Ovary (tissue), 9 donors: ENCODE data around the gene ALDH9A1. TPM values are rescaled to one million over a fixed set of nuclear protein-coding genes. Genes with fewer than 3 reads are reported as not detected.
"Not testable (repeated sequence)": the region's sequence is repeated elsewhere in the genome, so short reads cannot be mapped to it uniquely, and the experiment has no call there.

Experiments
- DNase-seq, 5 donors: peaks; one replicate each; pipeline ENCODE4 v3.0.0-alpha.2; 2019 to 2020
- H3K27ac ChIP-seq, 2 donors: fragments of 200-600 bp; one replicate each; pipeline versions ENCODE4 v1.5.1 to v1.8.0; 2019 to 2022
- H3K27me3 ChIP-seq: fragments of 200-600 bp; one replicate; pipeline ENCODE4 v1.8.0; 2022
- H3K36me3 ChIP-seq: fragments of 200-600 bp; sonication (generic); one replicate; pipeline ENCODE4 v1.5.1; 2019
- H3K4me1 ChIP-seq: one replicate; pipeline ENCODE4 v1.8.1; 2013; ENCODE audit warnings: mild to moderate bottlenecking, moderate library complexity; ENCODE audit not compliant: insufficient read depth
- H3K4me3 ChIP-seq: fragments of 200-600 bp; sonication (generic); one replicate; pipeline ENCODE4 v1.5.1; 2017
- H3K9me3 ChIP-seq, 2 donors: fragments of 200-600 bp in 1 of 2; sonication (generic) in 1 of 2; one replicate each; pipeline versions ENCODE4 v1.5.1 to v1.8.1; 2013 to 2019; ENCODE audit warnings: mild to moderate bottlenecking in 1 of 2, moderate library complexity in 1 of 2
- EP300 ChIP-seq: sonication (generic); formaldehyde crosslinking; IDR thresholded peaks from one replicate; pipeline ENCODE4 v1.6.1; 2017; ENCODE audit warnings: antibody characterized with exemption
- POLR2A ChIP-seq: fragments of 450-650 bp; IDR thresholded peaks from one replicate; pipeline ENCODE4 v1.6.1; 2017; ENCODE audit warnings: antibody characterized with exemption, mild to moderate bottlenecking, moderate library complexity
- WGBS, 3 donors: extraction: QIAGEN DNeasy Blood & Tissue Kit in 1 of 3; methylation state at CpG; one replicate each; pipeline versions ENCODE4 v1.1.5 to v1.1.7; 2013 to 2017; 5-methylcytosine and 5-hydroxymethylcytosine counted together
- intact Hi-C, 4 donors: fragments of 100-400 bp; cut with DNase I; formaldehyde crosslinking; loops; one replicate each; pipeline versions ENCODE4 v1.11.0 to v1.15.1; 2022 to 2023
- polyA plus RNA-seq, 2 donors: library from polyadenylated mRNA; stranded (reverse); fragments of 200-250 nt in 1 of 2; fragments of 350-450 nt in 1 of 2; fragmentation: Illumina TruSeq in 1 of 2; extraction: RNeasy Lipid Tissue Mini Kit (QIAGEN cat#74804) in 1 of 2; gene quantifications; one replicate each; pipeline ENCODE4 v1.2.3, GENCODE V29; 2013 to 2014
- total RNA-seq, 7 donors: library from RNA; depleted of rRNA in 2 of 7; stranded (reverse); fragments of >200 nt in 2 of 7; fragmentation: NEBNext Ultra II Directional in 3 of 7; extraction: Animal tissue kit (Norgen Biotek cat#: 25700) in 3 of 7; gene quantifications; one replicate each; pipeline versions ENCODE4 v1.1.0 to v1.2.4, GENCODE V29; 2016 to 2023
- TF ChIP-seq, protein P1 (sequence below), 3 donors: fragments of 450-650 bp in 2 of 3; fragments of 200-600 bp in 1 of 3; IDR thresholded peaks; one replicate each; pipeline versions ENCODE4 v1.5.1 to v1.8.0; 2016 to 2022; ENCODE audit warnings: antibody characterized with exemption in 3 of 3, mild to moderate bottlenecking in 1 of 3
- donor health status: DM: no; HTN: no; CAD: no; lungs with moderate emphysema.
- donor health status: DM: no; HTN: no; CAD: no.
- donor health status: Bipolar disorder and iron deficiency.
- donor health status: DM: yes; HTN: yes; CAD: no.
- donor health status: DM: no; HTN: no; CAD: no.
- donor health status: DM: yes; HTN: yes; CAD: no.

ALDH9A1 gene
- total and polyA plus RNA-seq, 9 donors, result 38.7 to 174 (median 64.2) TPM

- intact Hi-C loops, result no loop called here
- no peak for TF ChIP-seq POLR2A
- 44 to 65% (median 45%) methylated on average over 5 of the region's 5 CpGs for WGBS, 3 donors
- H3K27ac ChIP-seq, result no peak overlapping the region
- no peaks in the 10 kb centered on the region for H3K36me3 ChIP-seq
- no peaks in the 10 kb centered on the region for H3K4me1 ChIP-seq
- H3K4me3 ChIP-seq, result no peak overlapping the region
- no peak for DNase-seq
- H3K27me3 ChIP-seq, result no peaks in the 10 kb centered on the region
- no peaks in the 10 kb centered on the region for H3K9me3 ChIP-seq
Measured at GRCh38 chr1:165688046-165688445, 10.3 kb downstream of the ALDH9A1 start.

DNA sequence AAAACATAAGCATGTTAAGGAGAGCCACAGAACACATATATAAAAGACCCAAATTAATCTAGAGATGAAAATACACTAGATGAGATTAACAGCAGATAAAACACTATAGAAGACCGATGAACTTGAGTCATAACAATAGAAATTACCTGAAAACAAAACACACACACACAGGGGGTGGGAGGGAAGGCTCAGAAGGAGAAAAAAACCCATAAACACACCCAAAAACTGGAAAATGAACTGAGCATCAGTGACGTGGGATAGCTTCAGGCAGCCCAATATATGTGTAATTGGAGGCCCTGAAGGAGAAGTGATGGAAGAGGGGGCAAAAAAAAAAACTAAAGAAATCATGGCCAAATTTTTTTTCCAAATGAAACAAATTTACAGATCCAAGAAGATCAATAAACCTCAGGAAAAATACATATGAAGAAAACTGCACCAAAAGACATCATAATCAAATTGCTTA, 11.4 kb downstream of the ALDH9A1 start:
- no peak for DNase-seq
- Histone ChIP-seq H3K4me1 (no peaks in the 10 kb centered on the region), H3K27me3 (no peaks in the 10 kb centered on the region), H3K9me3 (no peaks in the 10 kb centered on the region), H3K36me3 (no peaks in the 10 kb centered on the region), H3K4me3 (no peak overlapping the region), H3K27ac (no peak overlapping the region)
- WGBS, 3 donors, result 87 to 95% (median 94%) methylated on average over 2 of the region's 2 CpGs
- intact Hi-C loops, result no loop called here
- TF ChIP-seq POLR2A, result no peak
- TF ChIP-seq, protein P1, sequence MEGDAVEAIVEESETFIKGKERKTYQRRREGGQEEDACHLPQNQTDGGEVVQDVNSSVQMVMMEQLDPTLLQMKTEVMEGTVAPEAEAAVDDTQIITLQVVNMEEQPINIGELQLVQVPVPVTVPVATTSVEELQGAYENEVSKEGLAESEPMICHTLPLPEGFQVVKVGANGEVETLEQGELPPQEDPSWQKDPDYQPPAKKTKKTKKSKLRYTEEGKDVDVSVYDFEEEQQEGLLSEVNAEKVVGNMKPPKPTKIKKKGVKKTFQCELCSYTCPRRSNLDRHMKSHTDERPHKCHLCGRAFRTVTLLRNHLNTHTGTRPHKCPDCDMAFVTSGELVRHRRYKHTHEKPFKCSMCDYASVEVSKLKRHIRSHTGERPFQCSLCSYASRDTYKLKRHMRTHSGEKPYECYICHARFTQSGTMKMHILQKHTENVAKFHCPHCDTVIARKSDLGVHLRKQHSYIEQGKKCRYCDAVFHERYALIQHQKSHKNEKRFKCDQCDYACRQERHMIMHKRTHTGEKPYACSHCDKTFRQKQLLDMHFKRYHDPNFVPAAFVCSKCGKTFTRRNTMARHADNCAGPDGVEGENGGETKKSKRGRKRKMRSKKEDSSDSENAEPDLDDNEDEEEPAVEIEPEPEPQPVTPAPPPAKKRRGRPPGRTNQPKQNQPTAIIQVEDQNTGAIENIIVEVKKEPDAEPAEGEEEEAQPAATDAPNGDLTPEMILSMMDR (IDR thresholded peaks at IDR 0.05), result no peak
- TF ChIP-seq EP300, result no peak

- H3K4me1 ChIP-seq, result no peaks in the 10 kb centered on the region
- DNase-seq, result no peak
- WGBS, 3 donors, result 88 to 95% (median 88%) methylated on average over 6 of the region's 6 CpGs
- H3K27ac ChIP-seq, result no peak overlapping the region
- no peaks in the 10 kb centered on the region for H3K27me3 ChIP-seq
- no peak overlapping the region for H3K4me3 ChIP-seq
- TF ChIP-seq EP300 (no peak), POLR2A (no peak)
- TF ChIP-seq, protein P1 (IDR thresholded peaks at IDR 0.05), result no peak
- H3K36me3 ChIP-seq, result no peaks in the 10 kb centered on the region
- H3K9me3 ChIP-seq, result no peaks in the 10 kb centered on the region
- intact Hi-C loops, result no loop called here
Measured at GRCh38 chr1:165686121-165686970, 12.0 kb downstream of the ALDH9A1 start.

- Histone ChIP-seq H3K27me3 (no peaks in the 10 kb centered on the region), H3K4me3 (no peak overlapping the region), H3K9me3 (no peaks in the 10 kb centered on the region), H3K36me3 (no peaks in the 10 kb centered on the region), H3K4me1 (no peaks in the 10 kb centered on the region), H3K27ac (no peak overlapping the region)
- TF ChIP-seq POLR2A (no peak), EP300 (no peak)
- TF ChIP-seq, protein P1 (IDR thresholded peaks at IDR 0.05), result no peak
- no peak for DNase-seq
- 0 to 44% (median 36%) methylated on average over 1 of the region's 1 CpG for WGBS, 3 donors
- intact Hi-C loops, result no loop called here
Measured at GRCh38 chr1:165683848-165684485, 14.4 kb downstream of the ALDH9A1 start.

GRCh38 chr1:165680773-165681172, 17.6 kb downstream of the ALDH9A1 start:
- intact Hi-C loops, DNase-seq, H3K27me3 ChIP-seq, H3K9me3 ChIP-seq, H3K4me1 ChIP-seq, H3K4me3 ChIP-seq, H3K27ac ChIP-seq, H3K36me3 ChIP-seq: not testable (repeated sequence)
- 90 to 98% (median 92%) methylated on average over 4 of the region's 4 CpGs for WGBS, 3 donors
